Head of caudate nucleus (tissue), 42 donors: ENCODE measurements around the gene PLIN5.

Source experiments
- DNase-seq, 42 donors: peaks; one replicate each; pipeline versions ENCODE4 v3.0.0 to v3.0.0-alpha.2; 2020 to 2021; ENCODE audit warnings: mixed read lengths in 7 of 42
- intact Hi-C: fragments of 100-400 bp; cut with DNase I; formaldehyde crosslinking; loops from one replicate; pipeline ENCODE4 v1.15.0; 2022

PLIN5 gene

DNA sequence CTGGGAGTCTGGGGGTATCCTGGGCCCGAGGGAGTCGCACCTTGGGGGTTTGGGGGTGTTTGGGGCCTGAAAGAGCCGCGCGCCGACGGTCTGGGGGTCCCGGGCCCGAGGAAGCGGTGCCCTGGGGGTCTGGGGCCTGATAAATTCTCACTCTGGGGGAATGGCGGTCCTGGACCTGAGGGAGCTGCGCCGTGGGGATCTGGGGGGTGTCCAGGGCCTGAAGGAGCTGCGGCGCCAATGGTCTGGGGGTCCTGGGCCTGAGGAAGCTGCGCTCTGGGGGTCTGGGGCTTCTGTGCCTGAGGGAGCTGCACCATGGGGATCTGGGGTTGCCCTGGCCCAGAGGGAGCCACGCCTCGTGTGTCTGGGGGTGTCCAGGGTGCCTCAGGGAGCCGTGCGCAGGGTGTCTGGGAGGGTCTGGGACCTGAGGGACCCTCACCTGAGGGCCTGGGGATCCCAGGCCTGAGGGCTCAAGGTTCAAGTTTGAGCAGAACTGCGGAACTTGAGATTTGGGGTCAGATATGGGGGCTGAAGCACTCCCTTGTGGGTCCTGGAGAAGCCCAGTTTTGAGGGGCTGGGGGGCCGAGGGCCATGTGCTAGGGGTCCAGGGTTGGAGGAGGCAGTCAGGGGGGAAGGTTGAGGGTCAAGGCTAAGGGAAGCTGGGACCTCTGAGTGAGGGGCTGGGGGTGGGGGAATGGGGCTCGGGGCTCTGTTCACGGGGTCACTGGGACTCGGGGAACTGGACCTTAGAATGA is 61.8 kb downstream of the PLIN5 start:
- intact Hi-C loops, result no loop called here

More for the DNA sequence above, 61.8 kb downstream of the PLIN5 start:
- DNase-seq, result no peak
